Measurements from ENCODE around the gene CBX1. TPM values are rescaled to one million over a fixed set of nuclear protein-coding genes. Genes with fewer than 3 reads are reported as not detected.
A peak's percentile ranks its signal among the peaks of the same experiment; 100 is the strongest.

CBX1 gene
- total and polyA plus RNA-seq, 2 of the 13 experiments (the other 11 are each of a cell fraction or from before 2014, with no cell fraction given): 17.8 to 108 TPM

GRCh38 chr17:48051706-48052486 lies 49.4 kb downstream of the CBX1 start (continued):
- TF ChIP-seq KDM6A (CRISPR knock-in tag; IDR thresholded peaks at IDR 0.05; ENCODE audit: low read depth) (peak; percentile 41; the same call in 1 of the 2 replicates), FOXP1 (IDR thresholded peaks at IDR 0.05) (peak; percentile 58), FOXP1 (CRISPR knock-in tag; IDR thresholded peaks at IDR 0.05) (peak; percentile 90), MXD4 (CRISPR knock-in tag; IDR thresholded peaks at IDR 0.05) (peak; percentile 54; the same call in 1 of the 2 replicates), ZBTB37 (CRISPR knock-in tag; IDR thresholded peaks at IDR 0.05) (no peak), NFAT5 (CRISPR knock-in tag; IDR thresholded peaks at IDR 0.05) (no peak), TFDP1 (CRISPR knock-in tag; IDR thresholded peaks at IDR 0.05; ENCODE audit: borderline replicate concordance) (no peak), ZNF329 (CRISPR knock-in tag; IDR thresholded peaks at IDR 0.05; ENCODE audit: low read depth) (no peak), GABPB1 (CRISPR knock-in tag; IDR thresholded peaks at IDR 0.05) (0 out of 2 replicates have a peak, but pooled peaks have one; percentile 18), RARA (CRISPR knock-in tag; IDR thresholded peaks at IDR 0.05) (peak; percentile 83), HNF4A (CRISPR knock-in tag; IDR thresholded peaks at IDR 0.05) (peak; percentile 55), ZNF556 (CRISPR knock-in tag; IDR thresholded peaks at IDR 0.05; ENCODE audit: borderline replicate concordance) (no peak), NFKBIZ (CRISPR knock-in tag; IDR thresholded peaks at IDR 0.05) (no peak), ZNF230 (CRISPR knock-in tag; IDR thresholded peaks at IDR 0.05) (no peak), ZNF281 (CRISPR knock-in tag; IDR thresholded peaks at IDR 0.05; ENCODE audit: borderline replicate concordance) (peak; percentile 91)
- TF ChIP-seq, protein P1, sequence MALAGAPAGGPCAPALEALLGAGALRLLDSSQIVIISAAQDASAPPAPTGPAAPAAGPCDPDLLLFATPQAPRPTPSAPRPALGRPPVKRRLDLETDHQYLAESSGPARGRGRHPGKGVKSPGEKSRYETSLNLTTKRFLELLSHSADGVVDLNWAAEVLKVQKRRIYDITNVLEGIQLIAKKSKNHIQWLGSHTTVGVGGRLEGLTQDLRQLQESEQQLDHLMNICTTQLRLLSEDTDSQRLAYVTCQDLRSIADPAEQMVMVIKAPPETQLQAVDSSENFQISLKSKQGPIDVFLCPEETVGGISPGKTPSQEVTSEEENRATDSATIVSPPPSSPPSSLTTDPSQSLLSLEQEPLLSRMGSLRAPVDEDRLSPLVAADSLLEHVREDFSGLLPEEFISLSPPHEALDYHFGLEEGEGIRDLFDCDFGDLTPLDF (CRISPR knock-in tag; IDR thresholded peaks at IDR 0.05): no peak
- TF ChIP-seq, protein P2, sequence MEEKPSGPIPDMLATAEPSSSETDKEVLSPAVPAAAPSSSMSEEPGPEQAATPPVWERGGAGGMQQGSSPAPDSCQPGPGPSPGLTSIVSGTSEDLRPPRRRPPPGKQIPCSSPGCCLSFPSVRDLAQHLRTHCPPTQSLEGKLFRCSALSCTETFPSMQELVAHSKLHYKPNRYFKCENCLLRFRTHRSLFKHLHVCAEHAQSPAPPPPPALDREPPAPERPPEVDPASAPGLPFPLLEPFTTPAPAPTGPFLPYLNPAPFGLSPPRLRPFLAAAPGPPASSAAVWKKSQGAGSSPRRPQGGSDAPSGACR (CRISPR knock-in tag; IDR thresholded peaks at IDR 0.05): peak; percentile 77; the same call in 1 of the 2 replicates
